Stimulated activated CD4-positive, alpha-beta T cell treated with anti-CD3 and anti-CD28 coated beads, Interleukin-12 subunit alpha, Interleukin-12 subunit beta, amount 100 ng/mL, for 24 hours (primary cell): ENCODE data around the gene PGRMC2.
"Not testable (repeated sequence)": the region's sequence is repeated elsewhere in the genome, so short reads cannot be mapped to it uniquely, and the experiment has no call there.

Source experiments
- DNase-seq, 2 experiments: peaks; one replicate each; pipeline ENCODE4 v3.0.0-alpha.2; 2020; ENCODE audit warnings: low read depth in 2 of 2

The PGRMC2 gene

DNA sequence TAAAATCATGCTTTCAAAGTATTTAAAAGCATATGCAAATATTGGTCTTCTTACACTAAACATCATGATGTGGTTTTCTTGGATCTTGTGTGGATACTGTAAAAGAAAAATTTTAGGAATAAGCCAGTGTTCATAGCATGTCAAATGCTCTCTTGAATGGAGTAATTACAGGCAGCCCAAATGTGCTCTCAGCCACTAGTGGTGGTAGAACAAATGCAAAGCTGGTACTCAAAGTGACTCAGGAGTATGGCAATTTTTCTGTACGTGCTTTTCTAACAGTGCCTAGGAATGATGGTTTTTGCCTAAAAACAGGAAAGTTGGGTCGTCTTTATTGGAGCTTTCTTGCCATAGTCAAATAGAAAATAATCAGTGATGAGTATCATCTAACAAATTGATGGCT is 19.9 kb downstream of the PGRMC2 start:
- DNase-seq = no peak

DNA sequence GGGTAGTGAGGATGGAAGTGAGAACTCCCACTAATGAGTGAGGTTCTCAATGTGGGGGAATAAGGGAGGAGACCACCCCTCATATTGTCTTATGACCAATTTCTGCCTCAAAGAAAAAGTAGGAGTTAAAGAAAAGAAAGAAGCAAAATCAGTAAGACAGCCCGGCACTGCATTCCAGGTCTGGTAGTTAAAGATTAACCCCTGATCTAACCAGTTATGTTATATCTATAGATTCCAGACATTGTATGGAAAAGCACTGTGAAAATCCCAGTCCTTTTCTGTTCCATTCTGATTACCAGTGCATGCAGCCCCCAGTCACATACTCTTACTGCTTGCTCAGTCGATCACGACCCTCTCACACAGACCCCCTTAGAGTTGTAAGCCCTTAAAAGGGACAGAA is 20.4 kb downstream of the PGRMC2 start:
- not testable (repeated sequence) for DNase-seq

DNA sequence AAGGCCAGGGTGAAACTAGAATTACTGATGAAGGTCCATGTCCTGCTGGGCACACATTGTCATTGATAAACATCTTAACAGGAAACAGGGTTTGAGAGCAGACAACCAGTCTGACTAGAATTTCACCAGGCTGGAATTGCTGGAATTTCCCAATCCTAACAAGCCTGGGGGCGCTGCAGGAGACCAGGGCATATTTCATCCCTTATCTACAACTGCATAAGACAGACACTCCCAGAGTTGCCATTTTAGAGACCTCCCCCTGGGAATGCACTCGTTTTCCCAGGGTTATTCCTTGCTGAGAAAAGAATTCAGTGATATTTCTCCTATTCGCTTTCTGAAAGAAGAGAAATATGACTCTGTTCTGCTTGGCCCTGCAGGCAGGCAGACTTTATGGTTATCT is 22.1 kb downstream of the PGRMC2 start:
- not testable (repeated sequence) for DNase-seq

DNA sequence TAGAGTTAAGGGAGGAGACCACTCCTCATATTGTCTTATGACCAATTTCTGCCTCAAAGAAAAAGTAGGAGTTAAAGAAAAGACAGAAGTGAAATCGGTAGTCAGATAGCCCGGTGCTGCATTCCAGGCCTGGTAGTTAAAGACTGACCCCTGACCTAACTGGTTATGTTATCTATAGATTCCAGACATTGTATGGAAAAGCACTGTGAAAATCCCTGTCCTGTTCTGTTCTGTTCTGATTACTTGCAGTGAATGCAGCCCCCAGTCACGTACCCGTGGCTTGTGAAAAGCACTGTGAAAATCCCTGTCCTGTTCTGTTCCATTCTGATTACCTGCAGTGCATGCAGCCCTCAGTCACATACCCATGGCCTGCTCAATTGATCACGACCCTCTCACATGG is 27.7 kb downstream of the PGRMC2 start:
- not testable (repeated sequence) for DNase-seq

DNA sequence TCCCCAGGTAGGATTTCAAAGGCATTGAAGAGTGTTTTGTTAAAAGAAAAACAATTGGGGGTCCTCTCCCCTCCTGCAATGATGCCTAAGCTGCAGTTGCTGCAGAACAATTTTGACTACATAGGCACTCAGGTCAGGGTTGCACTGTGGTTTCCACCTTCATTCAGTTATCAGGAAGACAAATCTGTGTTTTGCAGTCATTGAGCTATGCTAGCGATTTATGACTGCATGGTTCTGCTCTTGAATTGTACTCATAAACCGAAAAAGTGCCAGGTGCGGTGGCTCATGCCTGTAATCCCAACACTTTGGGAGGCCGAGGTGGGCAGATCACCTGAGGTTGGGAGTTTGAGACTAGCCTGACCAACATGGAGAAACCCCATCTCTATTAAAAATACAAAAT is 29.4 kb downstream of the PGRMC2 start:
- not testable (repeated sequence) for DNase-seq

DNA sequence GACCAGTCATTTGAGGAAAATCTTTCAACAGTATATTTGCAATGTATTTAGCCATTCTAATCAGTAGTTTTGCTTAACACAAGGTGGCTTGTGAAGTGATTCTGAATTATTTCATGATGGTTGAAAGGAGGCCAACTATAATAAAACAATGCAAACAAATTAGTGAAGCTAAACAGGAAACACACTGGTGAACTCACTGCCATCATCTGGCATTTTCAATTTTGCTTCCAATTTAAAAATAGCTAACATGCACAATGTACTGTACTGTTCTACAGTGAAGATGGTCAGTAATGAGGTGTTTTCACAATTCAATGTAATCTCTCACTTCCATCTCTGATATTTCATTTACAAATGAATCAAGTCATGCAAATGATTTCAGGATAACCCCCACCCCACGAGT is 31.1 kb downstream of the PGRMC2 start:
- no peak for DNase-seq

DNA sequence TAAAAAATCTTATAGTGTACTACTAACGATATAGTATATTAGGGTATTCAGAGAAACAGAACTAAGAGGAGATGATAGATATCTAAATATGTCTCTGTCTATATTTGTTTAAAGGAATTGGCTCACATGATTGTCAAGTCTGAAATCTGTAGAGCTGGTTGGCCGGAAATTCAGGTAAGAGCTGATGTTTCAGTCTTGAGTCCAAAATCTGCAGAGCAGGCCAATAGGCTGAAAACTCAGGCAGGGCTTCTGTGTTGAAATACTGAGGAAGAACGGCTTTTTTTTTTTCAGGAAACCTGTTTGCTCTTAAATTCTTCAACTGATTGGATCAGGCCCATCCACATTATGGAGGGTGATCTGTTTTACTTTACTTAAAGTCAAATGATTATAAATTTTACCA is 31.7 kb downstream of the PGRMC2 start:
- DNase-seq = no peak

DNA sequence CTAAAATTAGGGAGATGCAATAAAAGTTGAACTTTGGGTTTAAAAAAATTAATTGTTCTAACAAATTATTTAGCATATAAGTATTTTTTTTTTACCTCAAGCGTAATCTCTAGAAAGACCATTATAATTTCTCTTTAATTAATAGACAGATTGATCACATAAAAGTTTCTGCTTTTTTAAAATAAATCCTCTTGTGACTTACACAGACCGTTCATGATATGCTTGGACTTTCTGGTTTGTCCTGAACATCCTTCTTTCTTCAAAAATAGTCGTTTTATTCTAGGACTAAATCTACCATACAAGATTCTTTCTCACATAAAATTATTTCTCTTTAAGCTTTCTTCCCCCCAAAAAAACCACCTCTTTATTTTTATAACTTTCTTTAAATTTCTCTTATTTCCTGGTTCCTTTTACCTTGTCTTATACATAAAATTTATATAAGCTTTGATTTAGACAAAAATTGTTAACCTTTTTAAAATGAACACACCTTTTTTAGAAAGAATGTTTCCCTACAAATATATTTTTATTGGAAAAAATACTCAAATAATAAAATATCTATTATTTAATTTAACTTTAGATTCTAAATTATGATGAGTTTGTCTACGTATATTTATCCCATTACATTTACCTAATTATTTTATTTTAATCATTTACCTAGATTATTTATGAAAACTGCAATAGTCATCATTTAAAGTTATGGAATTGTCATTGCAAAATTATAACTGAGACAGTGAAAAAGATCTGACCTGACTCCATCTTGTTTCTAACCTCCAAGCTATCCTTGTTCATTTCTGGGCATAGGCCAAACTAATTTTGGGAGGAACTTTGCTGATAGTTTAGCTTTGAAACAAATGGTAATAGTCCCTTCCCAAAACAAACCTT is 37.6 kb downstream of the PGRMC2 start:
- DNase-seq = no peak

DNA sequence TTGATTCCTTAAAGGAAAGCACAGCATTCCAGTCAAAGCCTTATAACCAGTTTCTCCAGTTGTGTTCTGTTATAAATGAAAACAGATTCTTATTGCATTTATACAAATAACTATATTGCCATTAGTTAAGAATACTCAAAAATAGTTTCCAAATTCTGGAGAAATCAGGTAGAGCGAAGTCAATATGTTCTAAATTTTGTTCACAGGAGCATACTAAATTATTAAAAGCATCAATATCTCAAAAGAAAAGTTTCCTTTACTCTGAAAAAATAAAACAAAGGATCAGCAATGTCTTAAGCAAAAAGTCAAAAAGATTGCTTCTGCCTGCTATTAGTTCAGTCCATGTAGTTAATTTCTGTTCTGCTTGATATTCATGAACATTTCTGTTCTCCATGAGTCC is 39.7 kb downstream of the PGRMC2 start:
- DNase-seq = no peak

DNA sequence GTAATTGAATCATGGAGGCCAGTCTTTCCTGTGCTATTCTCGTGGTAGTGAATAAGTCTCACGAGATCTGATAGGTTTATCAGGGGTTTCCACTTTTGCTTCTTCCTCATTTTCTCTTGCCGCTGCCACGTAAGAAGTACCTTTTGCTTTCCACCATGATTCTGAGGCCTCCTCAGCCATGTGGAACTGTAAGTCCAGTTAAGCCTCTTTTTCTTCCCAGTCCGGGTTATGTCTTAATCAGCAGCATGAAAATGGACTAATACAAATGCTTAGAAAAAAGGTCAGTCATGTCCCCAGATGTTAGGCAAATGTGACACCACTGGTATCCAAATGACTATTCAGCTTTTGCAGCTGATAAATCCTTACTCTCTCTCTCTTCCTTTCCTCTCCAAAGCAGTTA is 42.2 kb downstream of the PGRMC2 start:
- DNase-seq = not testable (repeated sequence)

DNA sequence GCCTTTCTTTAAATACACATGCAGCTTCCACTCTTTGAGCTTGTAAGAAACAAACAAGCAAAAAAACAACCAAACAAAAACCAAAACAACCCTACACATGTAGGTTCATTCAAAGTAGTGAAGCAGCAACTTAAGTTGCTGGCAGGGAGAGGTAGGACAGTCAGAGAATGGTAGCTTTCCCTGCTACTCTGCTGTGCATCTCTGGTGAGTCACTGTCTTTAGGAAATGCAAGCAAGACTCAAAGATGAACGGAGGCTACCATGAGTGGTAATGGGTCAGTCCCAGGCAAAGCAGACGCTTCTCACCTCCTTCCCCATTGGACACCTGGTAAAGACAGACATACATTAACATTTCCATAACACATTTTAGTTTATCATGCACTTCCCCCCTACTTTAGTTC is 43.2 kb downstream of the PGRMC2 start:
- DNase-seq = no peak

DNA sequence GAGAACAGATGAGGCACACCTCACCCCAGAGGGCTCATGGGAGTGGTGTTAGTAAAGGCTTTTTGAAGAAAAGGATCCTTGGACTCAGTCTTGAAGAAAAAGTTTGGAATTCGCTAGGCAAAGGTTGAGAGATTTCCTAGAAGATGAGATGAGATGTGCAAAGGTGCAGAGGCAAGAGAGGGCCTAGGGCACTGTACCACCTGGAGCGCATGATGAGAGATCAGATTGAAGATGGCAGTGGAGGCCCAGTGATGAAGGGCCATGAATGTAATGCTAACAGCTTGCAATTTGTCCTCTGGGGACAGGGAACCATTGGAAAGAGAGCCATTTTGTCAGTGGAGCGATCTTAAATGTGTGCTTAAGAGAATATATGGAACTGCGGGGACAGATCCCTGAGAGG is 45.0 kb downstream of the PGRMC2 start:
- DNase-seq = no peak

DNA sequence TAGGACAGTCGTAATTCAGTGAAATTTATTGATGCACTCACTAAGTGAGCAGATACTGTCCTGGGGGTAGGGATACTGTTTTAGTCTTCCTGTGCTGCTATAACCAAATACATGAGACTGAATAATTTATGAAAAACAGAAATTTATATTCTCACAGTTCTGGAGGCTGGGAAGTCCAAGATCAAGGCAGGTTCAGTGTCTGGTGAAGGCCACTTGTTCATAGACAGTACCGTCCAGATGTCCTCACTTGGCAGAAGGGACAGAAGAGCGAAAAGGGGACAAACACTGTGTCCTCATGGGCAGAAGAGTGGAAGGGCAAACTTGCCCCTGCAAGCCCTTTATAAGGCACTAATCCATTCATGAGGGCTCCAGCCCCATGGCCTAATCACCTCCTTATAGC is 45.6 kb downstream of the PGRMC2 start:
- DNase-seq = no peak

DNA sequence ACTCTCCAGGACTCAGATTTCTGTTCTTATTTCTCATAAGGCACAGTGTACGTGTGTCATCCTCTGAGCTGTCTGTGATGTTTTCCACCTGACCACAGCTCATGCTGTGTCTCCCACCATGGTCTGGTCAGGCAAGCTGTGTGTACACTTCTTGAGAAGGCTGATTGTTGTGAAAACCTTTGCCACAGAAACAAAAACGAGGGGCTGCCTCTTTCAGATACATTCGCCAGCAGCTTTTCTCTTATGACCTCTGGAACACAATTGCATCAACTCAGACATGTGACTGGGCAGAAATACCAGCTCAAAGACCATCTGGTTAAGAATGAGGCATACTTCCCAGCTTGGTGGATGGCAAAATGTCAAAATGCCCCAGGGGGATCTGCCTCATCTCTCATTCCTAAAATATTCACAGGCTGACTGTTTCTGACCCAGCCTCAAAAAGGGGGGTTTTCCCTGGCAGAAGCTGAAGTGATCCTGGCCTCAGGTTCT is 46.1 kb downstream of the PGRMC2 start:
- DNase-seq = no peak

DNA sequence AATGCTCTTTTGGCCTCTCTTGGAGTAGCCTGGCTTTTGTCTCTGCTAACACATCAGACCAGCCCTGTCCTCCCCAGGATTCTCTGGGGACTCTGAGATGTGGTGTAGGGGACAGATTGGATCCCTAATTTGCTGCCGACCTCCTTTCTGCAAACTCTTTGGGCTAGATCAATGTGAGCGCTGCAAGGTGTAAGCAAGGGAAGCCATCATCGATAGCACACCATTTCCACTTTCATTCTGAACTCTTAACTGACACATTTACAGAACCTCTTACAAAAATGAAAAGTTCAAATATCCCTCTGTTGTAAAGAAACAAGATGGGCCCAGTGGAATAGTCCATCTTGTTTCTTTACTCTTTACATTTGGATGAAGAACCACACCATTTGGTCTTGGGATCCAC is 46.6 kb downstream of the PGRMC2 start:
- DNase-seq = no peak

DNA sequence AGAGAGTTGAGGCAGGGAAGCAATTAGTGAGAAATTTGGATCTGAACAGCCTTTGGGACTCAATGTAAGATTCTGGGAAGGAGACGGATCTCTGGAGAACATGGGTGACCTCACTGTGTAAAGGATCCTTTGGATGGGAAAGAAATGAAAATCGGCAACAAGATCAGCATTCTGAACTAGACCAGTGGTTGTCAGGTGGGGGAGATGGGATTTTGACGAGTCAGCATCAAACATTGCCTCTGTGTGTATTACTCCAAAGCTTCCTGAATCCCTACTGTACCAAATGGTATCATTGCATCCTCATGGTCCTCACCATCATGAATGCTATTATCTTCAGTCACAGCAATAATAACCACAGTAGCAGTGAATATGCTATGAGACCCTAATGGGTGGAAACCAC is 52.8 kb downstream of the PGRMC2 start:
- DNase-seq = no peak

DNA sequence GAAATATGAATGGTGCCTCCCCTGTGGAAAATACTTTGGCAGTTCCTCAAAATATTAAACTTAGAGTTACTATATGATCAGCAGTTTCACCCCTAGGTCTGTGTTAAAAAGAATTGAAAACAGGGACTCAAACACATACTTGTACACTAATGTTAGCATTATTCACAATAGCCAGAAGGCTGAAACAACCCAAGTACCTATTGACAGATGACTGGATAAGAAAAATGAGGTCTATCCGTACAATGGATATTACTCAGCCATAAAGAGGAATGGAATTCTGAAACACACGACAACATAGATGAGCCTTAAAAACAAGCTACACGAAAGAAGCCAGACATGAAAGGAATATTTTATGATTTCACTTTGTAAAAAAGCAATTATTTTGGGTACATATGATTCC is 54.9 kb downstream of the PGRMC2 start:
- no peak for DNase-seq

DNA sequence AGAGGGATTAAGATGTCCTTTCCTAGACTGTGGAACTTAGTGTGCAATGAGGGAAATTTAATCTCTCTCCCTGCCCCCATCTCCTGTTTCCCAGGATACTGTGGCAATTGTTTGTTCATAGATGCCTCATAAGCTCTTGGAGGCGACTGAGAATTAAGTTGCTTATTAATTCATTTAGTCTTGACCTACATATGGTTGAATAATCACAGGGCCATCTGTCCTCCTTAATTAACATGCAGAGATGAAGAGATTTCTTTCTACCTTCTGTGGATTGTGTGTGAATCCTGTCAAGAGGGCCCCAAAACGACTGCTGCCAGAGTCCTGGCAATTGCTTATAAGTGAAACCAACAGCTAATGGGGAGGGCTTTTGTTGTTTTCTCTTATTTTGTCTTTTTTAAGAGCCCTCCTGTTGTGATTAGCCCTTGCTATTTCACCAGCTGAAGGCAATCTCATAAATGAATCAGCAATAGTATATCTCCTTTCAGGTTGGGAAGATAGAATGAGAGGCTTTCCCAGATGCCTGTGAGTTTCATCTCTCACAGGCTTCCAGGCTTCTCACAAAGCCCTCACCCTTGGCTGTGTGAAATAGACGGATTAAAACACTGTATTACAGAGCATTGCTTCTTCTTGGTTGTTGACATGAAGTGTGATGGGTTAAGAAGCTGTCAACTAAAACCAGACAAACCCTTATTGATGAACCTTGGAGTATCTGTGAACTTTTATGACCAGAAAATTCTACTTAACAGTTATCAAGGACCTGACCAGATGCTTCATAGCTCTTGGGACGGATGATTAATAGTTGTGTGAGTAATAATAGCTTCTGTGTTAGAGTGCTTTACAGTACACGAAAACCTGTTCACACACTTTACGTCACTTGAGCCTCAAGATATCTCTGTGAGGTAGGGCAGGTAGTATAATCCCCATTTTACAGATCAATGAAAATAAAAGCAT is 58.5 kb downstream of the PGRMC2 start:
- DNase-seq = no peak

DNA sequence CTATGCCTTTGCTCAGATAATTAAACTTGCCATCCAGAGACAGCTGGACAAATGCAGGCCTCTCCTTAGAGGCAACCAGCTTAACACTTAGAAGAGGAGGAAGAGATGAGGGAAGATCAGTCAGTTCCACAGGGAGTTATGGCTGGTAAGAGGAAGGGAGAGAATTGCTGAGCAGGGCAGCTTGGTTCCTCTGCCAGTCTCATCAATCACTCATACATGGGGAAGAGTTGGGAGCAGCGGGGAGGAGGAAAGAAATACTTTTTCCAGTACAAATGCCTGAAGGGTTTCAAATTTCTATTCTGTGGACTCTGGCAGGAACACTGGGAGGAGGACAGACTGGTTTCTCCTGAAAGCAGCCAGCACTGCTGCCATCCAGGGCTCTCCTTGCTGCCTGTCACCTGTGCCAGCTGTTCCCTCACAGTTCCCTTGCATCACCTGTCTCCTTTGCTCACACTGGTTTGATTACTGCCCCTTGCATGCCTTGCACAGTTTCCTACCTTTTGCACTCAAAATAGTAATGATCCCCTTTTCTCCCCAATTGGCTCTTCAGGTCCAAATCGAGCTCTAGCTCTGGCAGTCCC is 59.5 kb downstream of the PGRMC2 start:
- no peak for DNase-seq

DNA sequence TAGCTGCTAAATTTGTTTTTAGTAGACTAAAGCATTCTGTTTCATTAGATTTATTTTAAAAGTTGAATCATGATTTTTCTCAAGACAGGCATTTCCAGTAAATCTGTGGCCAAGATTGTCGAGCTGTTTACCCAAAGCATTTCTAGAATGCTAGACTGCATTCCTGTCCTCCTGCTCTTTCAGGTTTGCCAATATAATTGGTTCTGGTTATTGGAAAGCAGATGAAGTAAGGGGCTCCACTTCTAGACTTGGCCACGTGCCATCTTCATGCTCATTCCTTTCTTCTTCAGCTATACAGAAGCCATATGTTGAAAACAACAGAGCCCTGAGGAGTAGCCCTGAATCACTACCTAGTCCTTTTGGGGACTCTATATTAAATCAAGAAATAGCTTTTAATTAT is 62.5 kb downstream of the PGRMC2 start:
- DNase-seq = no peak

DNA sequence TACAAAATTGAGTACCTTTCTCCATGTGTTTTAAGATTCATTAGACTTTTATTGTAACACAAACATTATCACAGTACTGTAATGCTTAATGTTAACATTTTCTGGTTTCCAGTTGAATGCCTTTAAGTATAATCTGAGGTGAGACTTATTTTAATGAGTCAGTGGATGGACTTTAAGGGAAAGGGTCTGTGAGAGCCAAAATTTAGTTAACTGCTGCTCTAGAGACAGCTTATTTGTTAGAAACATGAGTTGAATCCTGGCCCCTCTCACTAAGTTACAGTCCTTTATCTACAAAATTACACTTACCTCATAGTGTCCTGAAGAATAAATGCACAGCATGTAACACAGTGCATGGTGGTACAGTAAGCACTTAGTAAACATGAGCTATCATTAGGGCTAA is 66.0 kb downstream of the PGRMC2 start:
- no peak for DNase-seq
